ENCODE measurements around the gene SYT1.

DNA sequence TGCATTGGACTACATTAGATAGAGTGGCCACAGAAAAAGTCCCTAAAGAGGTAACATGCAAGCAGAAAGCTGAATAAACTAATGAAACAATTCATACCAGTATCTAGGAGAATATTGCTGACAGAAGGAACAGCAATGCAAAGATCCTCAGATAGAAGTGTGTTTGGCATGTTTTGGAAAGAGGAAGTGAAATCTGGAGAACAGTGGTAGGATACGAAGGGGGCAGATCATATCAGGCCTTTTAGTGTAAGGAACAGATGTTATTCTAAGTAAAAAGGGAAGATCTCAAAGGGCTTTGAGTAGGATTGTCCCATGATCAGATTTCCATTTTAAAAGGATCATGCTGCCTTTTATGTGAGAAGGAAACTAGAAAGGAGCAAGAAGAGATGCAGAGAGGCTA lies 483.3 kb downstream of the SYT1 start:
- TF ChIP-seq EZH2 (IDR thresholded peaks at IDR 0.05), result no peak
- TF ChIP-seq POLR2AphosphoS5 (IDR thresholded peaks at IDR 0.05; ENCODE audit: borderline replicate concordance, low read depth, low read length), result no peak
